Esophagus squamous epithelium (tissue), 5 donors: ENCODE data around the gene SLC10A7. TPM values are rescaled to one million over a fixed set of nuclear protein-coding genes. Genes with fewer than 3 reads are reported as not detected.

ENCODE experiments used
- DNase-seq: peaks from one replicate; lab custom pipeline; 2025; lab: John Stamatoyannopoulos, UW
- H3K27ac ChIP-seq, 4 donors: fragments of 200-600 bp; sonication (generic); one replicate each; pipeline ENCODE4 v1.5.1; 2016 to 2019; ENCODE audit warnings: mild to moderate bottlenecking in 1 of 4
- H3K27me3 ChIP-seq, 4 donors: fragments of 200-600 bp; sonication (generic); 1 replicate in 3 of 4; 2 replicates in 1 of 4; pipeline versions ENCODE4 v1.5.1 to v1.6.0; 2017 to 2021; ENCODE audit warnings: antibody characterized with exemption in 1 of 4
- H3K36me3 ChIP-seq, 3 donors: fragments of 200-600 bp; sonication (generic); one replicate each; pipeline ENCODE4 v1.5.1; 2016 to 2019
- H3K4me1 ChIP-seq, 3 donors: fragments of 200-600 bp; sonication (generic); one replicate each; pipeline ENCODE4 v1.5.1; 2017 to 2019
- H3K4me3 ChIP-seq, 4 donors: fragments of 200-600 bp; sonication (generic); 1 replicate in 3 of 4; 2 replicates in 1 of 4; pipeline ENCODE4 v1.5.1; 2016 to 2019; ENCODE audit warnings: mild to moderate bottlenecking in 2 of 4, moderate library complexity in 1 of 4
- H3K9me3 ChIP-seq, 3 donors: fragments of 200-600 bp; sonication (generic); one replicate each; pipeline ENCODE4 v1.5.1; 2016 to 2019
- POLR2A ChIP-seq, 4 donors: fragments of 450-650 bp; IDR thresholded peaks; one replicate each; pipeline ENCODE4 v1.6.1; 2017; ENCODE audit warnings: antibody characterized with exemption in 4 of 4, mild to moderate bottlenecking in 4 of 4, moderate library complexity in 3 of 4
- WGBS, 2 donors: methylation state at CpG; one replicate each; pipeline ENCODE4 v1.1.5; 2018; 5-methylcytosine and 5-hydroxymethylcytosine counted together
- intact Hi-C: fragments of 100-400 bp; cut with DNase I; formaldehyde crosslinking; loops from one replicate; pipeline ENCODE4 v1.15.0; 2022
- total RNA-seq, 4 donors: library from RNA; depleted of rRNA; stranded (reverse); fragments of >200 nt; gene quantifications; one replicate each; pipeline ENCODE4 v1.1.0, GENCODE V29; 2016
- TF ChIP-seq, protein P1 (sequence below), 6 experiments: fragments of 450-650 bp in 4 of 6; fragments of 200-600 bp in 2 of 6; sonication (generic) in 2 of 6; IDR thresholded peaks; one replicate each; pipeline ENCODE4 v1.5.1; 2016 to 2019; ENCODE audit warnings: antibody characterized with exemption in 6 of 6, mild to moderate bottlenecking in 4 of 6, moderate library complexity in 4 of 6
- donor health status: DM: yes; HTN: yes; CAD: no.

SLC10A7 gene
- total RNA-seq, 4 donors from 2014 or later, result 9.7 to 23.5 (median 13.5) TPM

DNA sequence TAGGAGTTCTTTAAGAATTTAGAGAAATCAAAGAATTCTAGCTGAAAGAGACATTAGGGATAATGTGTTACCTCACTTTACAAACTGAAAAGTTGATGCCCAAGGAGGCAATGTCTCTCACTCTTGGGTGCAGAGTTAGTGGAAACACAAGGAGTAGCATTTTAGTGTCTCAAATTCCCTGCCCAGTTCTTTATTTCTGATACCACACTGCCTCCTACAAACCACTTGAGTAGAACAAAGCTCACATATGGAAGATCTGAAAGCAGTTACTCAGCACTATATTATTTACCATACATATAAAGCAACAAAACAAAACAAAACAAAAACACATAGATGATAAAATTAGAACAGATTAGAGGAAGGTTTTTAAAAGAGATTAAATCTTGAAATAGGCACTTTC lies 183.2 kb downstream of the SLC10A7 start:
- intact Hi-C loops, result loop anchor here (10.0 kb wide), 1 partner anchor 756 kb away; no protein-coding TSS in a partner anchor
- H3K36me3 ChIP-seq, result no peaks in the 10 kb centered on the region
- H3K27me3 ChIP-seq, result no peaks in the 10 kb centered on the region
- no peaks in the 10 kb centered on the region for H3K9me3 ChIP-seq
- DNase-seq, result no peak
- H3K4me1 ChIP-seq, result peaks cover 6 to 27% (median 7%) of the 10 kb centered on the region in 3 donors
- no peak overlapping the region for H3K27ac ChIP-seq
- no peak for TF ChIP-seq POLR2A (IDR thresholded peaks at IDR 0.05)
- TF ChIP-seq, protein P1, sequence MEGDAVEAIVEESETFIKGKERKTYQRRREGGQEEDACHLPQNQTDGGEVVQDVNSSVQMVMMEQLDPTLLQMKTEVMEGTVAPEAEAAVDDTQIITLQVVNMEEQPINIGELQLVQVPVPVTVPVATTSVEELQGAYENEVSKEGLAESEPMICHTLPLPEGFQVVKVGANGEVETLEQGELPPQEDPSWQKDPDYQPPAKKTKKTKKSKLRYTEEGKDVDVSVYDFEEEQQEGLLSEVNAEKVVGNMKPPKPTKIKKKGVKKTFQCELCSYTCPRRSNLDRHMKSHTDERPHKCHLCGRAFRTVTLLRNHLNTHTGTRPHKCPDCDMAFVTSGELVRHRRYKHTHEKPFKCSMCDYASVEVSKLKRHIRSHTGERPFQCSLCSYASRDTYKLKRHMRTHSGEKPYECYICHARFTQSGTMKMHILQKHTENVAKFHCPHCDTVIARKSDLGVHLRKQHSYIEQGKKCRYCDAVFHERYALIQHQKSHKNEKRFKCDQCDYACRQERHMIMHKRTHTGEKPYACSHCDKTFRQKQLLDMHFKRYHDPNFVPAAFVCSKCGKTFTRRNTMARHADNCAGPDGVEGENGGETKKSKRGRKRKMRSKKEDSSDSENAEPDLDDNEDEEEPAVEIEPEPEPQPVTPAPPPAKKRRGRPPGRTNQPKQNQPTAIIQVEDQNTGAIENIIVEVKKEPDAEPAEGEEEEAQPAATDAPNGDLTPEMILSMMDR (IDR thresholded peaks at IDR 0.05), result no peak
- H3K4me3 ChIP-seq, result no peak overlapping the region

DNA sequence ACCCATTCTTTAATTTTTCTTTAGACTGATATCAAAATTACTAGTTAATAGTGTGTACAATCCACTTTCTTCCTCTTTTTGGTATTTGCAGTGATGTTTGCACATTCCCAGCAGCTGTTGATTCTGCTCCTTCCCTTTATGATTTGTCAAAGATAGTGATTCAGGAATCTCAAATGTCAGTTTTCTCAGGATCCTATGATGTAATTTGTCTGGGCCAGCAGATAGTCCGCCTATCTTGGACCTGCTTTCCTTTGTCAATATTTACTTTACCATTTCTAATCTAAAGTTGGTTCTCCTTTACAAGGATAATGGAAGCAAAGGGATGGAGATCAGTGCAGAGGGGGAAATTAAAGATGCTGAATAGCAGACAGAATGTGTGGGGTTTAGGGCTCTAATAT lies 185.3 kb downstream of the SLC10A7 start:
- 26 to 45% methylated on average over 1 of the region's 1 CpG for WGBS, 2 donors
- Histone ChIP-seq H3K9me3 (no peaks in the 10 kb centered on the region), H3K4me3 (no peak overlapping the region), H3K36me3 (no peaks in the 10 kb centered on the region), H3K27me3 (no peaks in the 10 kb centered on the region), H3K27ac (no peak overlapping the region), H3K4me1 (peaks cover 6 to 29% (median 7%) of the 10 kb centered on the region in 3 donors)
- intact Hi-C loops, result loop anchor here (10.0 kb wide), 1 partner anchor 758 kb away; no protein-coding TSS in a partner anchor
- TF ChIP-seq, protein P1 (IDR thresholded peaks at IDR 0.05), result no peak
- no peak for TF ChIP-seq POLR2A (IDR thresholded peaks at IDR 0.05)
- no peak for DNase-seq

DNA sequence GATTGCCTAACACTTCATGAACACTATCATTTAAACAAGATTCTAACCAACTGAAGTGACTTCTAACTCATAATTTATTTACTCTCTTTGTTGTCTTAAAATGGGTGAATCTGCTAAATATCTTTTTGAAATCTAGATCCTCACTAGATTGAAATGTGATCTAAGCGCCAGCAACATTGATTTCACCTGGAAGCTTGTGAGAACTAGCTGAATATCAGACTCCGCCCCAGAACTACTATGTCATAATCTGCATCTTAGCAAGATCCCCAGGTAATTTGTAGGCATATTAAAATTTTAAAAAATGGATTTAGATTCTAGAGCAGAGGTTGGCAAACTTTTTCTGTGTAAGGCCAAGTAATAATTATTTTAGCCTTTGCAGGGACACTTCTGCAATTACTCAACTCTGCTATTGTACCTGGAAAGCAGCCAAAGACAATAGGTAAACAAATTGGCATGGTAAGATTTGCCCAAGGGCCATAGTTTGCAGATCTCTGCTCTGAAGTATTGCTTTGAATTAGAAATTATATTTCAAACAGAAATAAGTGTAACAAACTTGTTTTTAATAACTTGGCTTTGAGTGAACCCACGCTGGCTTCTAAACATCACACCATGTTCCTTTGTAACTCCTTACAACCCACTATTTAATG lies 185.9 kb downstream of the SLC10A7 start:
- Histone ChIP-seq H3K4me3 (no peak overlapping the region), H3K4me1 (peaks cover 6 to 29% (median 7%) of the 10 kb centered on the region in 3 donors), H3K27ac (no peak overlapping the region), H3K27me3 (no peaks in the 10 kb centered on the region), H3K9me3 (no peaks in the 10 kb centered on the region), H3K36me3 (no peaks in the 10 kb centered on the region)
- no peak for DNase-seq
- intact Hi-C loops, result loop anchor here (10.0 kb wide), 1 partner anchor 759 kb away; no protein-coding TSS in a partner anchor
- no peak for TF ChIP-seq POLR2A (IDR thresholded peaks at IDR 0.05)
- TF ChIP-seq, protein P1 (IDR thresholded peaks at IDR 0.05), result no peak
- 67 to 82% methylated on average over 3 of the region's 3 CpGs for WGBS, 2 donors

DNA sequence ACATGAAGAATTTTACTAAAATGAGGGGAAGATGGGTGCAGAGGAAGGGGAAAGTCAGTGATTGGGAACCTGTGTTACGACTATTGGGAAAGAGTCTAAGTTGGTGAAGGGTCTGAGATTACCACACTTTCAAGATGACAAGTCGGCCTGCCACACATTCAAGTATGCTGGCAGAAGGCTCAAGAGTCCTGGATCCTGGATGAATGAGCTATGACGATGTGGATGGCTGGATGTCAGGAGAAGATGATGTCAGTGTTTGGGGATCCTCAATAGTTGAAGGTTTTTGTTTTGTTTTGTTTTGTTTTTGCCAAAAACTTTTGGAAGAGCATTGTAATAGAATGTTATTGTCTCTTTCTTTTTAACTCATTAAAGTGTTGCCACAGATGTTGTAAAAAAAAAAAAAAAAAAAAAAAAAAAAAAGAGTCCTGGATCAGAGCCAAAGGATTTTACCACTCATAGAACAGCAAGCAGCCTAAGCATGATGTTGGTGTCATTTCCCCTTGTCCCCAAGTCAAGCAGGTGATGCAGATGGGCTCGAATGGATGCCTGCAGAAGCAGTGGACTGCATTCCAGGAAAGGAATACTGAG lies 186.8 kb downstream of the SLC10A7 start:
- no peak for TF ChIP-seq POLR2A (IDR thresholded peaks at IDR 0.05)
- TF ChIP-seq, protein P1 (IDR thresholded peaks at IDR 0.05), result no peak
- DNase-seq, result no peak
- Histone ChIP-seq H3K9me3 (no peaks in the 10 kb centered on the region), H3K27me3 (no peaks in the 10 kb centered on the region), H3K4me3 (no peak overlapping the region), H3K27ac (no peak overlapping the region), H3K4me1 (peaks cover 6 to 32% (median 7%) of the 10 kb centered on the region in 3 donors), H3K36me3 (no peaks in the 10 kb centered on the region)
- WGBS, 2 donors, result 68 to 85% methylated on average over 4 of the region's 4 CpGs
- intact Hi-C loops, result loop anchor here (10.0 kb wide), 1 partner anchor 760 kb away; no protein-coding TSS in a partner anchor

DNA sequence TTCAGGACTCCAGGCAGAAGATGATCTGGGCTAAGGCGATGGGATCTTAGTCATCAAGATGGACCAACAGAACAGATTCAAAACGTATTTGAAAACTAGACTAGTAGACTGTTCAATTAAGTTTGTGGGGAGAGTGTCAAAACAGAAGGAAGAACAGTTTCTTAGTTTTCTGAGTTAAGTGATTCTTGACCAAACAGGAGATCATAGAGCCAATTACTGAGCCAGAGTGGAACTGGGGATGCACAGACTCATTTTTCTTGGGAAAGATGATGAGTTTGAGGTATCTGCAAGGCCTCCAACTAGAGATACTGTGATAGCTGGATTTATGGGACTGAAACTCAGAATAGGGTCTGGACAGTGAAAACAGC lies 187.9 kb downstream of the SLC10A7 start:
- Histone ChIP-seq H3K27me3 (no peaks in the 10 kb centered on the region), H3K9me3 (no peaks in the 10 kb centered on the region), H3K4me1 (peaks cover 6 to 38% (median 7%) of the 10 kb centered on the region in 3 donors), H3K36me3 (no peaks in the 10 kb centered on the region), H3K27ac (no peak overlapping the region), H3K4me3 (no peak overlapping the region)
- intact Hi-C loops, result loop anchor here (10.0 kb wide), 1 partner anchor 761 kb away; no protein-coding TSS in a partner anchor
- no peak for DNase-seq
- WGBS, 2 donors, result 22 to 43% methylated on average over 2 of the region's 2 CpGs
- TF ChIP-seq, protein P1 (IDR thresholded peaks at IDR 0.05), result no peak
- no peak for TF ChIP-seq POLR2A (IDR thresholded peaks at IDR 0.05)
